ENCODE results near the gene ERN2.

GRCh38 chr16:23679986-23680336 lies 33.1 kb downstream of the ERN2 start:
- TF ChIP-seq POLR2A (IDR thresholded peaks at IDR 0.05) = no peak
- no peak for TF ChIP-seq CTCF (IDR thresholded peaks at IDR 0.05)
- no peak for TF ChIP-seq POLR2AphosphoS5 (IDR thresholded peaks at IDR 0.05; ENCODE audit: insufficient read depth in 1 of 2, low read depth in 1 of 2)

Data from vagina (tissue), 2 donors.